VCaP (cell line): ENCODE results near the gene SLC30A7.
A peak's percentile ranks its signal among the peaks of the same experiment; 100 is the strongest.
"Not testable (repeated sequence)": the region's sequence is repeated elsewhere in the genome, so short reads cannot be mapped to it uniquely, and the experiment has no call there.

Experiments
- H3K27ac ChIP-seq: fragments of 450-650 bp; 2 replicates; pipeline ENCODE4 v1.5.1; 2017
- TF ChIP-seq, protein P1 (sequence below): fragments of 450-650 bp; conservative IDR thresholded peaks from 2 replicates; pipeline ENCODE4 v1.5.1; 2017; ENCODE audit warnings: mild to moderate bottlenecking, moderate library complexity

The SLC30A7 gene, protein sequence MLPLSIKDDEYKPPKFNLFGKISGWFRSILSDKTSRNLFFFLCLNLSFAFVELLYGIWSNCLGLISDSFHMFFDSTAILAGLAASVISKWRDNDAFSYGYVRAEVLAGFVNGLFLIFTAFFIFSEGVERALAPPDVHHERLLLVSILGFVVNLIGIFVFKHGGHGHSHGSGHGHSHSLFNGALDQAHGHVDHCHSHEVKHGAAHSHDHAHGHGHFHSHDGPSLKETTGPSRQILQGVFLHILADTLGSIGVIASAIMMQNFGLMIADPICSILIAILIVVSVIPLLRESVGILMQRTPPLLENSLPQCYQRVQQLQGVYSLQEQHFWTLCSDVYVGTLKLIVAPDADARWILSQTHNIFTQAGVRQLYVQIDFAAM

DNA sequence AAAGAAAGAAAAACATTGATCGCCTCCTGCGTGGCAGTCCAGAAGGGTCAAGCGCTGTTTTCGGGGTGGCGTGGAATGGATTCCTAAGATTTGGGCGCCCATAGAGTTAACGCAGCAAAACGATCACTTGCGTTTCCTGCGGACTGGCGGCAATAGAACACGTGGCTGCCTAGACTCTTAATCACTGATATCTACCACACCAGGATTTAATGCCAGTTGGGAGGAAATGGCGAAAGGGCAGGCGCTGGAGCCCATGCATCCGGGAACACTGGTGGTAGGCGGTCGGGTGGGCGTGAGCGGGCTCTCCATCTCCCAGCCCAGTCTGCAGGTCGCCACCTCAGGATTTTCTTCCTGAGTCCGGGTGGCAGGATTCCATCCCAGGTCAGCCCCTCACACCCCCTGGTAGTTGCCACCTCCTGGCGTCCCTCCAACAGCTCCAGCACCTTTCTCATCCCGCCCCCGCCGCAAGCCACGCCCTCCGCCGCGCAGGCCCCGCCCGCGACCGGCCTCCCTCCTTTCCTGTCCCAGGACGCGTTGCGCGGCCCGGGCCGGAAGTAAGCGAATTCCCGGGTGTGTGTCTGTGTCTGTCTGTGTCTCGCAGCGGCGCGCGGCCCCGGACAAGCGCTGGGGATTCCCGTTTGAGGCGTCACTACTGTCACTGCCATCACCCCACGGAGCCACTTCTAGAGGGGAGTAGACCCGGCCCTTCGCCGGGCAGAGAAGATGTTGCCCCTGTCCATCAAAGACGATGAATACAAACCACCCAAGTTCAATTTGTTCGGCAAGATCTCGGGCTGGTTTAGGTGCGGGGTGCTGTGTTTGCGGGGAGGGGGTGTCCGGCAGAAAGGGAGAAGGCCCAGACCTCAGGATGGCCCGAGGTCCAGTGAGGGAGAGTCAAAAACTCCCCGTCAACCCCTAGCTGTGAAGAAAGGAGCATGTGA, at the start of gene SLC30A7:
Gene SLC30A7, plus strand, starts transcription at position 551 of the 941 bp plus-strand sequence. Its CDS starts 173 bp downstream, at position 724.
- TF ChIP-seq, protein P1, sequence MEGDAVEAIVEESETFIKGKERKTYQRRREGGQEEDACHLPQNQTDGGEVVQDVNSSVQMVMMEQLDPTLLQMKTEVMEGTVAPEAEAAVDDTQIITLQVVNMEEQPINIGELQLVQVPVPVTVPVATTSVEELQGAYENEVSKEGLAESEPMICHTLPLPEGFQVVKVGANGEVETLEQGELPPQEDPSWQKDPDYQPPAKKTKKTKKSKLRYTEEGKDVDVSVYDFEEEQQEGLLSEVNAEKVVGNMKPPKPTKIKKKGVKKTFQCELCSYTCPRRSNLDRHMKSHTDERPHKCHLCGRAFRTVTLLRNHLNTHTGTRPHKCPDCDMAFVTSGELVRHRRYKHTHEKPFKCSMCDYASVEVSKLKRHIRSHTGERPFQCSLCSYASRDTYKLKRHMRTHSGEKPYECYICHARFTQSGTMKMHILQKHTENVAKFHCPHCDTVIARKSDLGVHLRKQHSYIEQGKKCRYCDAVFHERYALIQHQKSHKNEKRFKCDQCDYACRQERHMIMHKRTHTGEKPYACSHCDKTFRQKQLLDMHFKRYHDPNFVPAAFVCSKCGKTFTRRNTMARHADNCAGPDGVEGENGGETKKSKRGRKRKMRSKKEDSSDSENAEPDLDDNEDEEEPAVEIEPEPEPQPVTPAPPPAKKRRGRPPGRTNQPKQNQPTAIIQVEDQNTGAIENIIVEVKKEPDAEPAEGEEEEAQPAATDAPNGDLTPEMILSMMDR: no peak
- peak within 1 kb of the TSS; percentile 91 for H3K27ac ChIP-seq

DNA sequence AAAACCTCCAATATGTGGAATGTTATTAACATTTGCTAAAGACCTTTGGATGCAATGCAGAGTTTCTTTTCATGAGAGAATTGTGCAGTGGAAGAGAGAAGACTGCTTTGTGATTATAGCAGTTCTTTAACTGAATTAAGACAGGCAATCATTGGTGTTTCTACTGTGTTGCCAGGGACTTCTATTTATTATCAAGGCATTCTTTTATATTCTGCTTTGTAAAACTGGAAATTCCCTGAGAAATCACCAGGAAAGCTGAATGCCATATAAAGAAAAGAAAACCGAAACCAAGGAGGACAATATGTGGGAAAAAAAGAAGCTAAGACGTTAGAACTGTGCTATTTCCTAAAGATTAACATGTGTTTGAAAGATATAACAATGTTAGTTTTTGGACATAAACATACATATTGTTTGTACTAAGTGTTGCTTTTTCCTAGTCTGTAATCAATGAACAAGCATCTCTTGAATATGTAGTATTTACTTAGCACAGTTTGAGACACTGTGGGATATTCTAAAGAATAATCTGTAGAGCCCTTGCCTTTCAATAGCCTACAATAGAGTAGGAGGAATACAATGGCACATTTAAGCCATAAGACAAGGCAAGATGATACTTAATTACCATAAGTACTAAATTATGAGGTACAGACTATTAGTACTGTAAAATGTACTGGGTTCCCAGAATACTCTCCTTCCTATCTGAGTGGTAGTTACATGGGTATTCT, 48.4 kb upstream of the SLC30A7 start:
- no peak overlapping the region for H3K27ac ChIP-seq
- TF ChIP-seq, protein P1: no peak

DNA sequence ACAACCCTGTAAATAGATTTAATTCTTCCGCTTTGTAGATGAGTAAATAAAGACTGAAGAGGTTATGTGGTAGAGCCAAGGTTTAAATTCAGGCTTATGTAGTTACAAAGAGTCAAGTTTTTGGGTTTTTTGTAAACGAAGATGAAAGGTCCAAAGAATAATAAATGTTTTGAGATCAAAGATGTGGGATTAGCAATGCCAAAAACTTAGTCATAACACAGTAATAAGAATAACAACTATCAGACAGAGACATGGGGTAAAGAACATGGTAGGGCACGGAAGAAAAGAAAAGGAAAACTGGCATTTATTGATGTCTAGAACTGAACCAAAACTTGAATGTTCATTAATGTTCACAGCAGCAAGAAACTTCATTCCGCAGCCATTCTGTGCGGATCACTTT, 44.2 kb upstream of the SLC30A7 start:
- no peak overlapping the region for H3K27ac ChIP-seq
- TF ChIP-seq, protein P1: no peak

DNA sequence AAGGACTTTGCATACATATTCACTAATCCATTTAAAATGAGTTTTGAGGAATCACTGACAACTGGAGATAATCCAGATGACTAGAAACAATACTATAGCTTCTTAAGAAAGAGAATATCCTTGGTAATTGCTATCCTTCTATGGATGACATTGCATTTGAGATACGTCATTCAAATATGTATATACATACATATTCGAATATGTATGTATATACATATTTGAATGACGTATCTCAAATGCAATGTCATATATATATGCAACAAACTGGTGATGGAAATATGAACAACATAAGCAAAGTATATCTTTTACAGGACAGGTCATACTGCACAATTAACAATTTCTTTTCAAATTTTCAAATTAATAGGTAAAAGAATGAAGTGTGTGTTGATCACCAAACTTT, 42.9 kb upstream of the SLC30A7 start:
- no peak overlapping the region for H3K27ac ChIP-seq
- TF ChIP-seq, protein P1: no peak

DNA sequence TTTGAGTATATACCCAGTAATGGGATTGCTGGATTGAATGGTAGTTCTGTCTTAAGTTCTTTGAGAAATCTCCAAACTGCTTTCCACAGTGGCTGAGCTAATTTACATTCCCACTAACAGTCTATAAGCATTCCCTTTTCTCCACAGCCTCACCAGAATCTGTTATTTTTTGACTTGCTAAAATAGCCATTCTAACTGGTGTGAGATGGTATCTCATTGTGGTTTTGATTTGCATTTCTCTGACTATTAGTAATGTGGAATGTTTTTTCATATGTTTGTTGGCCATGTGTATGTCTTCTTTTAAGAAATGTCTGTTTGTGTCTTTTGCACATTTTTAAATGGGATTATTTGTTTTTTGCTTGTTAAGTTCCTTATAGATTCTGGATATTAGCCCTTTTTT, 40.8 kb upstream of the SLC30A7 start:
- H3K27ac ChIP-seq: not testable (repeated sequence)

DNA sequence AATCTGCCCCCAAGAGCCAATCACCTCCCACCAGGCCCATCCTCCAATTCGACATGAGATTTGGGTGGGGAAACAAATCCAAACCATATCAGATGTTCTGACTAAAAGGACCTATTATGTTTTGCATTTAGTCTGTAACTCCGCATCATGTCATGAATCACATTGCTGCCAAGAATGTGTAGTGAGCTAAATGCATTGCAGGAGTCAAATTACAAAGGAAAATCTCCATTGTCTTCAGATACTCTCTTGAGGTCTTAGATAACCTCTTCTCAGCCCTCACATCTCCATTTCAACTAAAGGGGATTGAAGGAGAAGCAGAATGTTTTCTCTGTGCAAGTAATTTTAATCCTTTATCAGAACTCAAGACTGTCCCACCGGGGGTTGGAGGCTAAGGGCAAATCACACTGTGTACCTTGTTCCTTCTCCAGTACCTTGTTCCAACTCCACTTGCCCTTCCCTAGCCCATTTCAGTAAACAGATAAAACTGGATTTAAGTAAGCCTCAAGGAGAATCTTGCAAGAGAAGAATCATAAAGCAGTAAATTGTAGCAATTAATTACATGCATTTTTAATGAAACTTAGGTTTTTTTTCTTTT, 35.4 kb upstream of the SLC30A7 start:
- TF ChIP-seq, protein P1: no peak
- H3K27ac ChIP-seq: no peak overlapping the region

DNA sequence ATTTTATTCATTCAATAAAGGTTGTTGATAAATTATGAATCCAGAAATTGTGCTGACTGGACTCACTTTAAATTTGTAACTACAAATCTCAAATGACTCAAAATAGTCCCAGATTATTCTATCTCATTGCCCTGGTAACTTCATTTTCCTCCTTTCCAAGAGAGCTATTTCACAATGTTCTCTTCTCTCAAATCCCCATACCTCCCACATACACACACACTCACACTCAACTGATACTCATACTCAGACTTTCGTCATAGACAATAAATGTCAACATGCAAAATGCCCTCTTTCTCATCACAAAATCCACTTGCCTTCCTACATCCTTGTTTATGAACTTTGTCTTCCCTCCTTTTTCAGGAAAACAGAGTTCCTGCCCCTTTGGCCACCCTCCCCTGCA, 34.5 kb upstream of the SLC30A7 start:
- TF ChIP-seq, protein P1: no peak
- H3K27ac ChIP-seq: no peak overlapping the region
